Pancreas (tissue), 10 donors: ENCODE results near the gene METTL22. TPM values are rescaled to one million over a fixed set of nuclear protein-coding genes. Genes with fewer than 3 reads are reported as not detected.

Experiments used
- ATAC-seq, 4 donors: fragments of 200-7000 bp; cut with Tn5 transposase; one replicate each; pipeline versions ENCODE4 v1.8.0 to v1.9.1; 2020; ENCODE audit warnings: mild to moderate bottlenecking in 4 of 4, moderate library complexity in 4 of 4
- DNase-seq, 6 donors: peaks; one replicate each; pipeline ENCODE4 v3.0.0-alpha.2; 2020
- FAIRE-seq: peaks from 2 replicates; lab custom pipeline; 2012; peaks lifted over from hg19 to GRCh38; lab: Jason Lieb, UNC
- H3K27ac ChIP-seq, 4 donors: fragments of 200-600 bp; sonication (generic); 1 replicate in 3 of 4; 2 replicates in 1 of 4; pipeline versions ENCODE4 v1.5.0 to v1.8.0; 2020
- H3K27me3 ChIP-seq, 4 donors: fragments of 200-600 bp; one replicate each; pipeline ENCODE4 v1.8.0; 2021
- H3K36me3 ChIP-seq, 3 donors: fragments of 200-600 bp; sonication (generic) in 1 of 3; one replicate each; pipeline versions ENCODE4 v1.5.0 to v1.8.0; 2020 to 2021
- H3K4me1 ChIP-seq, 3 donors: fragments of 200-600 bp; one replicate each; pipeline ENCODE4 v1.8.0; 2021
- H3K4me3 ChIP-seq, 4 donors: fragments of 200-600 bp; sonication (generic) in 2 of 4; one replicate each; pipeline versions ENCODE4 v1.5.0 to v1.8.0; 2020 to 2021
- H3K9me3 ChIP-seq, 4 donors: fragments of 200-600 bp; one replicate each; pipeline ENCODE4 v1.8.0; 2021
- CTCF ChIP-seq, 4 donors: fragments of 200-600 bp; sonication (generic) in 3 of 4; IDR thresholded peaks; one replicate each; pipeline versions ENCODE4 v1.5.0 to v1.8.0; 2021; ENCODE audit warnings: antibody characterized with exemption in 4 of 4
- WGBS, 2 donors: extraction: QIAGEN DNeasy Blood & Tissue Kit; methylation state at CpG; one replicate each; pipeline ENCODE4 v1.1.7; 2013; 5-methylcytosine and 5-hydroxymethylcytosine counted together
- intact Hi-C, 3 donors: fragments of 100-400 bp; cut with DNase I; formaldehyde crosslinking; loops; one replicate each; pipeline versions ENCODE4 v1.11.1 to v1.14.2; 2022
- polyA plus RNA-seq, 2 donors: library from polyadenylated mRNA; stranded (reverse); fragments of 200-250 nt; gene quantifications; one replicate each; pipeline ENCODE4 v1.2.3, GENCODE V29; 2013
- total RNA-seq, 6 donors: library from RNA; stranded (reverse); fragmentation: NEBNext Ultra II Directional in 4 of 6; extraction: Animal tissue kit (Norgen Biotek cat#: 25700) in 4 of 6; gene quantifications; one replicate each; pipeline versions ENCODE4 v1.2.1 to v1.2.4, GENCODE V29; 2021 to 2023
- donor health status: healthy with polysubstance abuse.
- donor health status: DM: no; HTN: no; CAD: no; lungs with moderate emphysema.
- donor health status: DM: no; HTN: no; CAD: no.
- donor health status: control.
- donor health status: control.
- donor health status: Bipolar disorder and iron deficiency.
- donor health status: DM: yes; HTN: yes; CAD: no.
- donor health status: DM: no; HTN: no; CAD: no.
- donor health status: DM: no; HTN: no; CAD: no.
- donor health status: DM: yes; HTN: yes; CAD: no.

METTL22 gene
- total and polyA plus RNA-seq, 8 donors, result 9.7 to 38.9 (median 16.2) TPM

GRCh38 chr16:8583199-8583598, 38.3 kb upstream of the METTL22 start:
- intact Hi-C loops, result no loop called here
- H3K4me3 ChIP-seq, result no peak overlapping the region
- H3K36me3 ChIP-seq, result no peaks in the 10 kb centered on the region
- TF ChIP-seq CTCF (IDR thresholded peaks at IDR 0.05), result no peak
- no peak for ATAC-seq
- no peak overlapping the region for H3K27ac ChIP-seq
- H3K4me1 ChIP-seq, result no peaks in the 10 kb centered on the region
- no peak for FAIRE-seq
- H3K9me3 ChIP-seq, result no peaks in the 10 kb centered on the region
- 73 to 74% methylated on average over 3 of the region's 3 CpGs for WGBS, 2 donors
- no peaks in the 10 kb centered on the region for H3K27me3 ChIP-seq
- DNase-seq, result no peak

- Histone ChIP-seq H3K36me3 (no peaks in the 10 kb centered on the region), H3K4me3 (no peak overlapping the region), H3K9me3 (no peaks in the 10 kb centered on the region), H3K27ac (no peak overlapping the region), H3K4me1 (no peaks in the 10 kb centered on the region), H3K27me3 (peaks cover 0 to 2% (median 0%) of the 10 kb centered on the region in 4 donors)
- DNase-seq (no peak), ATAC-seq (no peak), FAIRE-seq (no peak)
- intact Hi-C loops, result no loop called here
- no peak for TF ChIP-seq CTCF (IDR thresholded peaks at IDR 0.05)
- WGBS, 2 donors, result 73 to 77% methylated on average over 4 of the region's 4 CpGs
These were observed 37.8 kb upstream of the METTL22 start for GRCh38 chr16:8583732-8584131.

GRCh38 chr16:8585041-8585440, 36.5 kb upstream of the METTL22 start:
- 87 to 94% methylated on average over 2 of the region's 2 CpGs for WGBS, 2 donors
- no peak for TF ChIP-seq CTCF (IDR thresholded peaks at IDR 0.05)
- no peak for FAIRE-seq

GRCh38 chr16:8585857-8586256, 35.6 kb upstream of the METTL22 start:
- ATAC-seq, result no peak
- peaks cover 0 to 9% (median 5%) of the 10 kb centered on the region in 4 donors for H3K27me3 ChIP-seq
- no peak for DNase-seq

More at GRCh38 chr16:8585041-8585440, 36.5 kb upstream of the METTL22 start:
- Histone ChIP-seq H3K4me1 (peaks cover 0 to 6% (median 0%) of the 10 kb centered on the region in 3 donors), H3K27me3 (peaks cover 0 to 9% (median 4%) of the 10 kb centered on the region in 4 donors), H3K9me3 (no peaks in the 10 kb centered on the region), H3K27ac (no peak overlapping the region), H3K36me3 (no peaks in the 10 kb centered on the region), H3K4me3 (no peak overlapping the region)
- ATAC-seq (no peak), DNase-seq (no peak)
- intact Hi-C loops, result no loop called here

More at GRCh38 chr16:8585857-8586256, 35.6 kb upstream of the METTL22 start:
- 74 to 77% methylated on average over 3 of the region's 3 CpGs for WGBS, 2 donors
- FAIRE-seq, result no peak
- TF ChIP-seq CTCF (IDR thresholded peaks at IDR 0.05), result no peak
- H3K27ac ChIP-seq, result no peak overlapping the region
- H3K4me3 ChIP-seq, result no peak overlapping the region
- intact Hi-C loops, result no loop called here
- H3K9me3 ChIP-seq, result no peaks in the 10 kb centered on the region
- peaks cover 0 to 6% (median 0%) of the 10 kb centered on the region in 3 donors for H3K4me1 ChIP-seq
- no peaks in the 10 kb centered on the region for H3K36me3 ChIP-seq
